Effector memory CD8-positive, alpha-beta T cell (primary cell): ENCODE data around the gene TMEM260.

ENCODE experiments used
- ATAC-seq: fragments of 150-1000 bp; cut with Tn5 transposase; replicated peaks from 2 replicates; pipeline ENCODE4 v1.10.0; 2021; ENCODE audit warnings: mild to moderate bottlenecking, moderate library complexity
- DNase-seq, 3 experiments: peaks; one replicate each; pipeline ENCODE4 v3.0.0; 2021
- H3K27ac Mint-ChIP-seq, 2 donors: one replicate each; pipeline ENCODE4 v1.8.0; 2022; ENCODE audit warnings: mild to moderate bottlenecking in 2 of 2, mixed read lengths in 2 of 2, moderate library complexity in 2 of 2
- H3K27me3 Mint-ChIP-seq, 2 donors: one replicate each; pipeline ENCODE4 v1.8.0; 2022; ENCODE audit warnings: mixed read lengths in 2 of 2
- H3K36me3 Mint-ChIP-seq: one replicate; pipeline ENCODE4 v1.8.0; 2022; ENCODE audit warnings: mild to moderate bottlenecking, moderate library complexity, mixed read lengths; ENCODE audit not compliant: insufficient read depth
- H3K4me1 Mint-ChIP-seq, 2 donors: one replicate each; pipeline ENCODE4 v1.8.0; 2022; ENCODE audit warnings: low read depth in 2 of 2, mixed read lengths in 2 of 2
- H3K4me3 Mint-ChIP-seq, 2 donors: one replicate each; pipeline ENCODE4 v1.8.0; 2022; ENCODE audit warnings: mild to moderate bottlenecking in 2 of 2, mixed read lengths in 2 of 2, moderate library complexity in 2 of 2
- H3K9me3 Mint-ChIP-seq, 2 donors: one replicate each; pipeline ENCODE4 v1.8.0; 2022; ENCODE audit warnings: mixed read lengths in 2 of 2
- total RNA-seq, 9 experiments: gene quantifications; one replicate each; lab custom pipeline; 2026; lab: John Stamatoyannopoulos, UW

The TMEM260 gene
- 6.0 to 40.5 (median 16.9) reads per million in 9 experiments for total RNA-seq

- Mint-ChIP-seq H3K4me1 (peaks cover 28 to 31% of the 10 kb centered on the region in 2 donors), H3K27ac (peak within 1 kb of the TSS; percentile 76 to 91), H3K36me3 (peaks cover 11% of the 10 kb centered on the region), H3K4me3 (peak within 1 kb of the TSS; percentile 83 to 90), H3K27me3 (peaks cover 0 to 3% of the 10 kb centered on the region in 2 donors), H3K9me3 (no peaks in the 10 kb centered on the region)
- DNase-seq (peak; percentile 88 to 94 (median 89)), ATAC-seq (peak; percentile 89)
These were observed at the start of gene TMEM260 for GRCh38 chr14:56579345-56580220. TSS of gene TMEM260 (plus strand) at chr14:56579798. CDS start at chr14:56579915, 117 bp downstream.

DNA sequence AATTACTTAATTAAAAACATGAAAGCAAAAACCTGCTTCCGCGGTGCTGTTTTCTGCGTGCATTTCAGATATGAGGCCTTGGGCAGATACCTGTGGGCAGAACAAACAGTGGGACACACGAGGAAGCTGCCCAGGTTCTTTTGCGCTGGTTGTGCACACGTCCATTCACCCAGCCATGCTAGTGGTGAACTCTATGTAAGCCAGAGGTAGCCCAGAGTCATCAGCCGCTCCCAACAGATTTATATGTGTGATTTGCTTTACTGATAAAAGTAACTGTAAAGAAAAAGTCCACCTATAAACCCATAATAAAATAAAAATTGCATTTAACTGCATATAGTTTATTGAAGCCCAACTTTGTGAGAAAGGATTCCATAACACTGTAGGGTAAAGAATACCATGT lies 47.1 kb upstream of the TMEM260 start:
- Mint-ChIP-seq H3K27ac (no peak overlapping the region), H3K4me1 (no peaks in the 10 kb centered on the region), H3K36me3 (no peaks in the 10 kb centered on the region), H3K27me3 (peaks cover 21 to 31% of the 10 kb centered on the region in 2 donors), H3K9me3 (no peaks in the 10 kb centered on the region), H3K4me3 (no peak overlapping the region)
- ATAC-seq (no peak), DNase-seq (no peak)

- H3K36me3 Mint-ChIP-seq = no peaks in the 10 kb centered on the region
- H3K27ac Mint-ChIP-seq = no peak overlapping the region
- ATAC-seq = no peak
- H3K4me3 Mint-ChIP-seq = no peak overlapping the region
- DNase-seq = no peak
- no peaks in the 10 kb centered on the region for H3K4me1 Mint-ChIP-seq
- H3K9me3 Mint-ChIP-seq = no peaks in the 10 kb centered on the region
- H3K27me3 Mint-ChIP-seq = peaks cover 21 to 38% of the 10 kb centered on the region in 2 donors
These were observed 44.9 kb upstream of the TMEM260 start for GRCh38 chr14:56534656-56535055.

DNA sequence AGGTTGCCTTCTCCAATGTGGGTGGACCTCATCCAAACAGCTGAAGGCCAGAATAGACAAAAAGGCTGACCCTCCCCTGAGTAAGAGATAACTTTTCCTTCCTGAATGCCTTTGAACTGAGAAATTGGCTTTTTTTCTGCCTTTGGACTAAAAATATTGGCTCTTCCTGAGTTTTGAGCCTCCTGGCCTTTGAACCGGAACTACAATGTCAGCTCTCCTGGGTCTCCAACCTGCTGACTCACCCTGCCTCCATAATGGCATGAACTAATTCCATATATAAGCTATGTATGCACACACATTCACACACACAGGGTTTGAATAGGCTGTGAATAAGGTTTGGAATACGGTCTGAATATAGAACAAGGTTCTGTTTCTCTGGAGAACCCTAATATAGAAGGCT lies 39.7 kb upstream of the TMEM260 start:
- no peak overlapping the region for H3K27ac Mint-ChIP-seq

DNA sequence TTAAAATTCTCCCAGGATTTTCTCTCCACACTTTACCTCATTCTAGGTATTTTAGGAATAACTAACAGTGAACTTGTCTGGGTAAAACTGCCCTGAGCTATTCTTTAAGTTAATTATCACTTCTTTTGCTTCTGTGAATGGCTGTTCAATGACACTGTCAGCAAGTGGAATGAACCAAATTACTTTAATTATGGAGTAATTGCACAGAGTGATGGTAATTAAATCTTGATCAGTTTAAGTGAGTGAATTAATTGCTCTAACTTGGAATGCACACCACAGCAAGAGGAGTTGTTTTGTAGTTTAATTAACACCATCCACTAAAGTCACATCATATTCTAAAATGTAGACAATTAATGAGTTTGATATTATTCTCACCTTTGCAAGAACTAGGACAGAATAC lies 36.2 kb upstream of the TMEM260 start:
- ATAC-seq = no peak
- H3K4me1 Mint-ChIP-seq = no peaks in the 10 kb centered on the region
- no peaks in the 10 kb centered on the region for H3K9me3 Mint-ChIP-seq
- H3K4me3 Mint-ChIP-seq = no peak overlapping the region
- H3K36me3 Mint-ChIP-seq = no peaks in the 10 kb centered on the region
- H3K27me3 Mint-ChIP-seq = peaks cover 14 to 15% of the 10 kb centered on the region in 2 donors
- DNase-seq = no peak
- H3K27ac Mint-ChIP-seq = no peak overlapping the region

More for the DNA sequence above, 39.7 kb upstream of the TMEM260 start:
- H3K9me3 Mint-ChIP-seq = no peaks in the 10 kb centered on the region
- ATAC-seq = no peak
- peaks cover 14 to 23% of the 10 kb centered on the region in 2 donors for H3K27me3 Mint-ChIP-seq
- H3K4me3 Mint-ChIP-seq = no peak overlapping the region
- no peaks in the 10 kb centered on the region for H3K4me1 Mint-ChIP-seq
- no peak for DNase-seq
- no peaks in the 10 kb centered on the region for H3K36me3 Mint-ChIP-seq

GRCh38 chr14:56549721-56550120 lies 29.9 kb upstream of the TMEM260 start:
- H3K27me3 Mint-ChIP-seq = peaks cover 26 to 42% of the 10 kb centered on the region in 2 donors
- no peaks in the 10 kb centered on the region for H3K9me3 Mint-ChIP-seq
- peaks cover 0 to 3% of the 10 kb centered on the region in 2 donors for H3K4me1 Mint-ChIP-seq
- no peaks in the 10 kb centered on the region for H3K36me3 Mint-ChIP-seq
- no peak overlapping the region for H3K4me3 Mint-ChIP-seq
- DNase-seq = no peak
- no peak overlapping the region for H3K27ac Mint-ChIP-seq
- no peak for ATAC-seq

GRCh38 chr14:56552615-56553014 lies 27.0 kb upstream of the TMEM260 start:
- Mint-ChIP-seq H3K9me3 (no peaks in the 10 kb centered on the region), H3K4me1 (peaks cover 0 to 3% of the 10 kb centered on the region in 2 donors), H3K4me3 (no peak overlapping the region), H3K36me3 (no peaks in the 10 kb centered on the region), H3K27me3 (peaks cover 44 to 70% of the 10 kb centered on the region in 2 donors), H3K27ac (no peak overlapping the region)
- DNase-seq (no peak), ATAC-seq (no peak)

GRCh38 chr14:56554301-56554700 lies 25.3 kb upstream of the TMEM260 start:
- no peaks in the 10 kb centered on the region for H3K36me3 Mint-ChIP-seq
- H3K27me3 Mint-ChIP-seq = peaks cover 49 to 79% of the 10 kb centered on the region in 2 donors
- peaks cover 0 to 3% of the 10 kb centered on the region in 2 donors for H3K4me1 Mint-ChIP-seq
- DNase-seq (no peak), ATAC-seq (no peak)
- H3K4me3 Mint-ChIP-seq = no peak overlapping the region
- no peaks in the 10 kb centered on the region for H3K9me3 Mint-ChIP-seq
- no peak overlapping the region for H3K27ac Mint-ChIP-seq

- no peak for ATAC-seq
- peaks cover 37 to 78% of the 10 kb centered on the region in 2 donors for H3K27me3 Mint-ChIP-seq
- no peaks in the 10 kb centered on the region for H3K9me3 Mint-ChIP-seq
- H3K27ac Mint-ChIP-seq = no peak overlapping the region
- no peak for DNase-seq
- no peaks in the 10 kb centered on the region for H3K36me3 Mint-ChIP-seq
- no peak overlapping the region for H3K4me3 Mint-ChIP-seq
- peaks cover 0 to 3% of the 10 kb centered on the region in 2 donors for H3K4me1 Mint-ChIP-seq
These were observed 23.6 kb upstream of the TMEM260 start for GRCh38 chr14:56555921-56556570.

- H3K4me1 Mint-ChIP-seq = no peaks in the 10 kb centered on the region
- H3K9me3 Mint-ChIP-seq = no peaks in the 10 kb centered on the region
- no peak overlapping the region for H3K4me3 Mint-ChIP-seq
- DNase-seq (no peak), ATAC-seq (no peak)
- H3K27me3 Mint-ChIP-seq = peaks cover 46 to 76% of the 10 kb centered on the region in 2 donors
- no peaks in the 10 kb centered on the region for H3K36me3 Mint-ChIP-seq
- no peak overlapping the region for H3K27ac Mint-ChIP-seq
These were observed 20.4 kb upstream of the TMEM260 start for GRCh38 chr14:56559182-56559581.

DNA sequence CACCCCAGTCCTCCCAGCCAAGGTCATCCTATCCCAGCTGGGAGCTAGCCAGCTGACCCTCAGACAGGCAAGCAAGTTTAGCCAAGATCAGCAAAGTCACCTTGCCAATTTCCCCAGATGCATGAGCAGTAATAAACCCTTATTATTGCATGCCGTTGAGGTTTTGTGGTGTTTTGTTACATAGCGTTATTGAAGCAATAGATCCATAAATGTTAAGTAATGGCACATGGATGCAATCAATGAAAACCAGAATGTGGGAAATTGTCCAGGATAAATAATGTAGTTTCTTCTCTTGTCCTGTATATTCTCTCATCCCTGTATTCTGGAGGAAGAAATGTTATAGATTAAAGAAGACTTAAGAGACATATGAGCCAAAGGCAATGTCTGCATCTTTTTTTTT lies 18.0 kb upstream of the TMEM260 start:
- ATAC-seq = no peak
- Mint-ChIP-seq H3K36me3 (no peaks in the 10 kb centered on the region), H3K4me1 (no peaks in the 10 kb centered on the region), H3K27me3 (peaks cover 48 to 71% of the 10 kb centered on the region in 2 donors), H3K9me3 (no peaks in the 10 kb centered on the region), H3K4me3 (no peak overlapping the region), H3K27ac (no peak overlapping the region)
- DNase-seq = no peak

DNA sequence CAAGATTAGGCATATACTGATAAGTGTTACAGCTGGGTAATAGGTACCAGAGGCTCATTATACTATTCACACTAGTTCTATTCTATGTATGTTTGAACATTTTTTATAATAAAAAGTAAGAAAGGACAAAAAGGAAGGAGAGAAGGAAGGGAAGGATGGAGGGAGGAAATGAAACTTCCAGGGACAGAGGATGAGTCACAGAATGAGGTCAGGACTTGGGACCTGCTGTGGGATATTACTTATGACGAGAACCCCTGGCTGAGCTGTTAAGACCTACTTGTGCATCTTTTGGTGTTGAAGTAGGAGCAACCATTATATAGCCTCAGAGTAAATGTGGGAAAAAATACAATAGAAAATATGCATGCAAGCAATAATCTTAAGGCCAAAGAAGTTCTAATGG lies 16.7 kb upstream of the TMEM260 start:
- no peaks in the 10 kb centered on the region for H3K4me1 Mint-ChIP-seq
- H3K4me3 Mint-ChIP-seq = no peak overlapping the region
- no peak overlapping the region for H3K27ac Mint-ChIP-seq
- no peaks in the 10 kb centered on the region for H3K36me3 Mint-ChIP-seq
- ATAC-seq = no peak
- H3K9me3 Mint-ChIP-seq = no peaks in the 10 kb centered on the region
- DNase-seq = no peak
- H3K27me3 Mint-ChIP-seq = peaks cover 49 to 71% of the 10 kb centered on the region in 2 donors

- DNase-seq = no peak
- Mint-ChIP-seq H3K27ac (no peak overlapping the region), H3K4me1 (no peaks in the 10 kb centered on the region), H3K27me3 (peaks cover 42 to 55% of the 10 kb centered on the region in 2 donors), H3K4me3 (no peak overlapping the region), H3K9me3 (no peaks in the 10 kb centered on the region), H3K36me3 (no peaks in the 10 kb centered on the region)
- no peak for ATAC-seq
These were observed 10.4 kb upstream of the TMEM260 start for GRCh38 chr14:56569174-56569573.

DNA sequence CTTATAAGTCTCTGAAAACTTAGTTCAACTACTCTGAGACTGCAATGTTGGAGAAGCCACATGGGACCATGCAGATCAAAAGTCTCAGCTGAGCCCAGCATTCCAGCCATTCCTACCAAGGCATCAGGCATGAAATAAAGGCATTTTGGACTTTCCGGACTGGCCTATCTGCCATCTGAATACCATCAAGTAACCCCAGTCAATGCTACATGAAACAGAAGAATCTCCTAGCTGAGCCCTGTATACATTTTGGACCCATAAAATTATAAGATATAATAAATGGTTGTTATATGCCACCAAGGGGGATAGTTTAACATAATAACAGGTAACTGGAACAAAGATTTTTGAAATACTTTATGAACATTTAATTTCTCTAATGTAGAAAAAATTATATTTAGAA lies 9.3 kb upstream of the TMEM260 start:
- no peak for ATAC-seq
- Mint-ChIP-seq H3K27ac (no peak overlapping the region), H3K36me3 (no peaks in the 10 kb centered on the region), H3K27me3 (peaks cover 39 to 55% of the 10 kb centered on the region in 2 donors), H3K4me3 (no peak overlapping the region), H3K9me3 (no peaks in the 10 kb centered on the region), H3K4me1 (no peaks in the 10 kb centered on the region)
- DNase-seq = no peak
